NCI-H226 (cell line): ENCODE data around the gene ST7.

Experiments
- DNase-seq: peaks from one replicate; pipeline ENCODE4 v3.0.0-alpha.2; 2015

ST7 gene

DNA sequence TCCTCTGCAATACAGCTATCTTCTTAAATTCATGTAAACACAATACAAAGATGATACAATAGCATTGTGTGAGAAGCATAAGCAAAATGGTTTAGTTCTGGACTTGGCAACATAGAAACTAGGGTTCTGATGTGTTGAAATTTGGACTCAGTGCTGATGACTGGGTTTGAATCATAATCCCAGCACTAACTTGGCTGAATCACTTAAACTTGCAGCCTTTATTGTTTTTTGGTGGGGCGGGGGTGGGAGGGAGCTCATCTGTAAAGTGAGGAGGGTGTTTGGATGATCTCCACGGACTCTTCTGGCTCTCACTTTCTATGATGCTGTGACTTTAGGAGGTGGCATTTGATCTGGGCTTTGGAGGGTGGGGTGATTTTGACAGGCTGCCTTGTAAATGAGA is 211.3 kb downstream of the ST7 start:
- DNase-seq: no peak

DNA sequence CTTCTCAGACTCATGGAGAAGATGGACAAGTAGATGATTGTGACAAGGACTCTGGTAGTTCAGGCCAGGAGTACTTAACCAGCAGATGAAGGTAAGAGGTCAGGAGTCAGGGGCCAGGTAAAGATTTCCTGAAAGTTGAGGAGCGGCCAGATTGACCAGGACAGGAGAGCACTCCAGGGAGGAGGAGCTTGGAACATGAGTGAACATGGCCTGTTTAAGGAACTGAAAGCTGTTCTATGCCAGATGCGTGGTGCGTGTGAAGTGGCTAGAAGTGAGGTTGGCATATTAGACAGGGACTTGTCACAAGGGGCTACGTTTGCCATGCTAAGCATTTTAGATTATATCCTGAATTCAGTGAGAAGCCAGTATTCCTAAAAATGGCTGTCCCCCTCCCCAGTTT is 212.4 kb downstream of the ST7 start:
- no peak for DNase-seq

DNA sequence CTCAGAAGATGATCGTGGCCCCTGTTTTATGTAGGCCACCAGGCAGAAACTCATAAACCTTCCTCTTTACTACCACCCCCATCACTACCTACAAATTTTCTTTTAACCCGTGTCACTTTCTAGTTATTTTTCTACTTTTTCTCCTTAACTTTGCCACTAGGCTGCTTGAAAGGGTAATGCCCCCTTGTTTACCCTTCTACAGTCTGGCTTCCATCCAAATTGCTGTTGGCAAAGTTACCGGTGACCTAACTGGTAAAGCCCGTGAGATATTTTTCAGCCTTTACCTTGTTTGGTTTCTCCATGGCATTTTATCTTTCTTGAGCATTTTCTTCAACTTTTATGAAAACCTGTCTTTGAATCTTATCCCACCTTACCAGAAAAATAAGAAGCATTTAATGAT is 216.6 kb downstream of the ST7 start:
- no peak for DNase-seq

DNA sequence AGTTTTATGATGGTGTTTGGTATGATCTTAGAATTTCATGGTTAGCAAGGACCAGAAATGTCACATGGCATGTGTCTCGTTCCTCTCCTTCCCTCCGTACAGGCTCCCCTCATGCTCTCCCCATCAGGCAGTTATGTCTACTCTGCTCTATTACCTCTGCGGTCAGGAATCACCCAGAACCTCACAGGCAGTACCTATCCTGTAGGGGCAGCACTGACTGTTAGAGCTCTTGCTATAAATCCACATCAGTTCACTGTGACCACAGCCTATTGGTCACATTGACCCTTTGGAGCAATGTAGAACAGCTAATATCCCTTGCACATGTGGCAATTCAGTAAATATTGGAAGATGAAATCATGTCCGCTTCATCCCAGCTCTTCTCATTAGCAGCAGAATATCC is 217.8 kb downstream of the ST7 start:
- DNase-seq: no peak

DNA sequence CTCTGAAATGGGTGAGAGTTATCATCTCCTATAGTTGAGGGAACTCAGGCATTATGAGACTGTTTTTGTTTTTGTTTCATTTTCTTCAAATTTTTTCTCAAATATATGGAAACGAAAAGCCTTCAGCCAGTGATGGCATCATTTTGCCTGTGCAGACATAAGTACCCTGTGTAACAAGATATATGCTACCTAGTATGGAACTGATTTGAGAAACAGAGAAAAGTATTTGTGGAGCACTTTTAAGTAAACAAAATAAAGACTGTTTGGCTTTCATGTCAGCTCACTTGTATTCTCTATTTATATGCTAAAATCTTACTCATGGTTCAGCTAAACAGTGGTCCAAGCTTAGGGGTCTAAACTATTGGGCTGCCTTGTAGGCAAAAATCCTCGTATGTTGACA is 219.0 kb downstream of the ST7 start:
- no peak for DNase-seq

DNA sequence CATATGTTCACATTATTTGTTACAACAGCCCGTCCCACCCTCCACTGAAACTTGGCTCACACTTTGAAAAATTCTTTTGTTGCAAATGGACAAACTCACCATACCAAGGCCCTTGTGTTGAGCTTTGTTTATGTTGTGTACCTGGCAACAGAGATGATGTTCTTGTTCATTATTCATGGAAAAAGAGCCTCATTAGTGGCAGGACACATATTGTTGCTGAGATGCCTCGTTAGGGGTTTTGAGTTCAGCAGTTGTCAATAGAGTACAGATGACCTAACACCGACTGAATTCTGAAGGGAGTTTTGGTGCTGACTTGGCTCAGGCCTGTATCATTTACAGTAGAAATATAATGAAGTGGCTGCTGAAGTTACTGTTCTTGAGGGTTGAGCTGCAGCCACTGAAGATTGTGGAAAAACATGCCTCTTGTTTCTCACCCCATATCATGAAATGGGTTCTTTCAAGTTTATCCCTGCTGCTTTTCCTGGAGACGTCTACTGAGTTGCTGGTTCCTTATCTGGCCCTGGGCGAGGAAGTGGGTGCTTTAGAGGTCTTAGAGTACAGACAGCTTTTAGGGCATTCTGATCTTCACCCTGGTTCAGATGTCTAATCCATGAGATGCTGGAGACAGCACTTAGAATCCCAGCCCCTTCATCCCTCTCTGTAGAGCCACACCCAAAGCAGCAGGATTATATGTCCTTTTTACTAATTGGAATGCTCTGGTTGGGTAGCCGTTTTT is 219.9 kb downstream of the ST7 start:
- DNase-seq: no peak

DNA sequence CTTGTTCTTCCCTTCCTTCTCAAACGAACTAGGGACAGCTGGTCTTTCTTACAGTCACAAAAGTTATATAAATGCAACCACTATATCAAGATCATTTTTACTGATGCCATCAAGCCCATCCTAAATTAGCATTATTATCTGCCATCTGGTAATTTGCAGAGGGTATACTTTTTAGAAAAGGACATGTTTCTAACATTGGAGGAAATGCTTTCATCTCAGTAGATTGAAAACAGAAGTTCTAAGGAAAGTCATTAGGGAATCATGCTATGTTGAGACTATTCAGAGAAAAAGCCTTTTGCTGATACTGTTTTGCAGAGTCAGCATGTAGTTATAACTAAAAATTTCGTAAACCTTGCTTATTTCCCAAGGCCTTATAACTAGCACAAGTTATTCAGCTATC is 222.9 kb downstream of the ST7 start:
- DNase-seq: no peak

DNA sequence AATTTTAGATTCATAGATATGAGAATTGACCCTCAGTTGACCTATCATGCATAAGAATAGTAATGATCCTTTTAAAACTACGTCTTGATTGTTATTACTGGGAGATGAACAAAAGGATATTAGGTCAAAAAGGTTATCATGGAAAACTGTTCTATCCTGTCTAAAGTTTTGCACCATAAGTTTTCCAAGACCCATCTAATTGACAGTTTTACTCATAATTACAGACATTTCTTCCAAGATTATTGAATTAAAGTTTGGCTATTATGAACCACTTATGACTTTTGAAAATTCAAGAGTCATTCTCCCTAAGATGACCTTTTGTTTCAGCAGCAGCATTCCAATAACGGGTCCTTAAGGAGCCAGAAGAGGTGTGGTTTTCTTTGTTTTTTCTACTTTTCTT is 225.3 kb downstream of the ST7 start:
- no peak for DNase-seq

DNA sequence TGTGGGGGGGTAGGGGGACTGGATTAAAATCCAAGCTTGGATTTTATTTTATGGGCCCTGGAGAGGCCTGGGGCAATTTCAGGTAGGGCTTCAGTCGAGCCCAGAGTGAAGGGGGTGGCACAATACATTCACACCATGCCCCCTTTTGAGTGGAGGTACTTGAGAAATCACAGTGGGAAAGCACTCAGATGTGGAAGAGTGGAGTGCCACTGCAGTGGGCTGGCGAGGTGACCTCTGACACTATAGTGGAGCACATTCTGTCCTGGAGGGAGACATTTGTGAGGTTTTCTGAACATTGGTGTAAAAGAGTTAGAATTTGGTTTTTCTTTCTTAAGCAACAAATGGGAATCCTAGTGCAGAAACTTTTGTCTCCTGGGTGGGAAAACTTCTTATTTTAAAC is 226.4 kb downstream of the ST7 start:
- no peak for DNase-seq

DNA sequence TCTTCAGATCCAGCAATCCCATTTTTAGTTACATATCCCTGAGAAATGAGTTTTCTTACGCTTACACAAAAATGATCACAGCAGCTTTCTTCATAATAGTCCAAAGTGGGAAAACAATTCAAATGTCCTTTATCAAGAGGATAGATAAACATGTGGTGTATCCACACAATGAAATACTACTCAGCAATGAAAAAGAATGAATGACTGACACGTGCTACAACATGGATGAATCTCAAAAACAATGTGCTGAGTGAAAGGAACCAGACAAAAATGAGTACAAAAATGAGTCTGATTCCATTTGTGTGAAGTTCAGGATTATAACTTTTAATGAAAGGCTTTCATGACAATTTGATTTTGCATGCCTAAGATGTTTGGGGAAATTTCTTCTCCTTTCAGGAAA is 230.4 kb downstream of the ST7 start:
- no peak for DNase-seq

DNA sequence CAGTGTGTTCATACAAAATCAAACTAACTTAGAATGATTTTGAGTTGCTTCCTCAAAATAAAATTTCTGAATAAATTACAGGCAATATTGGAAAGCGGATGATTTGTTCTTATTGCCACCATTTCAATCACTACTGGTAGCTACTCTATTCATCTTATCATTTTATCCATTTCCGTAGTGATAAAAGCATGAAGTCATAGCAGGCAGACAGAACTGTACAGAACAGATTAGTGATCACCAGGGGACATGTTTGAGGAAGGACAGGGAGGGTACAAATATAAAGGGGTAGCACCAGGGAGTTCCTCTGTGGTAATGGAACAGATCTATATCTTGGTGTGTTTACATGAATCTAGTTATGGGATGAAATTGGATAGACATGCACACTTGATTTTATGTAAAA is 231.1 kb downstream of the ST7 start:
- DNase-seq: no peak

DNA sequence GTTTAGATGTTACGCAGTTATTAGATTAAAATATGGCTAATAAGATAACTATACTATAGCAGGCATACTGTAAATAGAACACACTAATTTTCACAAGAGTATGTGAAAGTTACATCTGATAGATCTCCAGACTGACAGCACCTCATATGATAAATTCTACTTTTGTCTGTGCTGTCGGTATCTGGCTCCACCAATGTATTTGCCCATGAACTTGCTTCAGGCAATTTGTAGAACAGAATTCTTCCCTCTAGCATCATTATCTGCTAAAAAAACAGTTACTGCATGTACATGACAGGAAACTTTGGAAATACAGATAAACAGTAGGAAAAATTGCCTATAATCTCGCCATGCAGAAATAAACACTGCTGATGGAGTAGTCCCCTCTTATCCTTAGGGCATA is 231.8 kb downstream of the ST7 start:
- DNase-seq: peak; percentile 74

DNA sequence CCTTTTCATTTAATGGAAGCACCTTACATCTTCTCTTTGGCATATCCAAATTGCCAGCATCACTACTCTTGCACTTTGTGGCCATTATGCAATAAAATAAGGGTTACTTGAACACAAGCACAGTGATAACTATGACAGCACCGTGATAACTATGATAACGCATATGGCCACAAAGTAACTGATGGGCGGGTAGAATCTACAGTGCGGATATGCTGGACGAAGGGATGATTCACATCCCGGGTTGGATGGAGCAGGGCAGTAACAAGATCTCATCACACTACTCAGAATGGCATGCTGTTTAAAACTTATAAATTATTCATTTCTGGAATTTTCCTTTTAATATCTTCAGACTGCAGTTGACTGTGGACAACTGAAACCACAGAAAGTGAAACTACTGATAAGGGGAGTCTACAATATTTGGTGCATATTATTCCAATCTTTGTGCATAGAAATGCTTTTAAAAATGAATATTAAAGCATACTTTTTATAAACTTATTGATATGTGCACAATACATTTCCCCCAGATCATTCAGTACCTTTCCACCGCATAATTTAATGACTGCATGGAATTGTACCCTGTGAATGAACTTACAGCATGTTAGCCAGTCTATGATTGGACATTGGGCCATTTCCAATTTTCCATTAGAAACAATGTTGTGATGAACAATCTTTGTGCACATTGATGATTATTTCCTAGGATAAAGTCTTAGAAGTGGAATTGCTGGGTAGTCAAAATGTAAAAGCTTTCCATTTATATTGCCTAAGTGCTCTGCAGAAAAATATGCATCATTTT is 233.1 kb downstream of the ST7 start:
- peak; percentile 94 for DNase-seq

DNA sequence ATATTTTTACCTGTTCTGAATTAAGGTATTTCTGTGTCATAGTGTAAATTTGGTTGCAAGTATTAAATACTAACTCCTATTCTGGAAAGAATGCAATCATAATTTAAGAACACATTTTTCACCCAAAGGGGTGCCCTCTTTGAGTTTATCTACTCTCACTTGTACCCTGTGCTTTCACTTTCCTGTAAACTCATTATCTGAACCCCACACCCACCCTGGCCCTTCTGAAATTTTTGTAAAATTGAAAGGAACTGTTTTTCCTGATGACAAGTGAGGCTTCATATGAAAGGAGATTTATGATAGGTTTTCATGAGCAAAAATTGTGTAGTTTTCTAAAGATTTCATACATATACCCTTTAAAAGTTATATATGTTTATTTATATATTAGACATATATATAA is 235.1 kb downstream of the ST7 start:
- DNase-seq: no peak

DNA sequence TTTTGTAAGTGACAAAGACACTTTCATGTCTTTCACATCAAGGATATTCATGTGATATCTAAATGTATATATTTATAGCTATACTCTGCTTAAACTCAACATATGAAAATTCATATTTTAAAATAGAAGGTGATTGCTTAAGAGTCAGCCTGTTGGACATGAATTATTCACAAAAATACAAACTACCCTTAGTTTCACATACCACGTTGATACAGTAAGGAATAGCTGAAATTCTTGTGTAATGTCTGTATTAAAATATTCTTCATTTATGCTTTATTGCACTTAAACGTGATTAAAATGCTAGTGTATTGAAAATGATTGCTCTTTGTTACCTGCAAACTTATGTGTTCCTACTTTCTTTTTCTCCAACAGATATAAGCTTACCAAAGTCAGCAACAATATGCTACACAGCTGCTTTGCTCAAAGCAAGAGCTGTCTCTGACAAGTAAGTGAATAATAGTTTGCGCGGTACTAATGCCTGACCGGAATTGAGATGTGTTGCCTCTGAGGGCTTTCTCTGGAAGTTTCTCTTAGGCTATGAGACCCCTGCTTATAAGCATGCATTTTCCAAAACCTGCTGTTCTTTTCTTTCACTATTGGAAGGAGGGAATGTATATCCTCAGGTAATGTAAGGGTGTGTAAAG is 235.8 kb downstream of the ST7 start:
- DNase-seq: peak; percentile 18

DNA sequence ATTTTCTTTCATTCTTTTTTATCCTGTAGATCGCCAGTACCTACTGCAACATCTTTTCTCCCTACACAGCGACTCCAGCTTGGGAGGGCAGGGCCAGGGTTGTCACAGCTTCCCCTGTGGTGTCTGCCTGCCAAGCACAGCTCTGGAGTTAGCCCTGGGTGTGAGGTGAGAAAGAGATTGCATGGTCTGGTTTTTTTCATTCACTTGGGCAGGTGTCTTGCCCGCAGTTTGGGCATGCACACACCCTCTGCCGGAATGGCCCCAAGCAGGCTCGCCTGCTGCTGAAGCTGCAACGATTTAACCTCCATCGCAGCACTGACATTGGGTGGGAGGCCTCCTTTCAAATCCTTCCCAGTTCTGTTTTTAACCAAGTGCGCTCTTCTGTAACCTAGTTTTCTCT is 236.8 kb downstream of the ST7 start:
- no peak for DNase-seq

DNA sequence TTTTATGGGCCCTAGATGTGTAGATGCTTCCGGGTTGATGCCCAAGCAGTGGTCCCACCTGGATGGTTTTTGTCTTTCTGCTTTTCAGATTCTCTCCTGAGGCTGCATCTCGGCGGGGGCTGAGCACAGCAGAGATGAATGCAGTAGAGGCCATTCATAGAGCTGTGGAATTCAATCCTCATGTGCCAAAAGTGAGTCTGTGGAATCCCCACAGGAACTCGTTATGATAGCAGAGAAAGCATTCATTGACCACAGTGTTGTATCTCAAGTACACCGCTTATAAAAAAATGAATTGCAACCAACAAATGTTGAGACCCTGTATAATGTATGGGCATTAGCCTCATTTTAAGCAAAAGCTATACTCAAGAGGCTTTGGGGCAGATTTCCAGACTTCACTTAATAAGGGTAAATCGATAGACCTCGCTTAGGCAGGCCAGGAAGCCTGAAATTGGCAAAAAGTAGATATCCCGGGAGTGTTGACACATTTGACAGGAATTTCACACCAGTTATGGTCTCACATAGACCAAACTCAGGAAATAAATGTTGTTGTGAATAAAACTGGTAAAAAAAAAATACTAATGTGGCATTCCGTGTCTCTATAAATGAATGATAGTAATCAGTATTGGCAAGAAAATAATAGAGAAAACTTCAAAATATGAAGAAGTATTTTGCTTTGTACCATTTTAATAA is 237.6 kb downstream of the ST7 start:
- no peak for DNase-seq

DNA sequence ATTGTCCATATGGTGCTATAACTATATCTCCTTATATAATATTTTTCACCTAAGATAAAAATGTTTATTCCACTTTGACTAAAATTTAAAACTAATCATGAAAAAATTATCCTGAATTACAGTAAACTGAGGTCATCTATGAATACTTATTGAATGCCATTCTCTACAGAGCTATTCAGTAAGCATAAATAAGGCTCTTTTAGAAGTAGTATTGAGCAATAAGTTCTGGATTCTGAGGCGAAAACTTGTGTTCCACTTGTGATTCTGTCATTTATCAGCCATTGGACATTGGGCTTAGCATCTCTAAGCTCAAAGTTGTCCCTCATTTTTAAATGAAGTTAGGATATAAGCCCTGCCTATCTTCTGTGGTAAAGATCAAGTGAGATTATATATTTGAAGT is 238.8 kb downstream of the ST7 start:
- no peak for DNase-seq

DNA sequence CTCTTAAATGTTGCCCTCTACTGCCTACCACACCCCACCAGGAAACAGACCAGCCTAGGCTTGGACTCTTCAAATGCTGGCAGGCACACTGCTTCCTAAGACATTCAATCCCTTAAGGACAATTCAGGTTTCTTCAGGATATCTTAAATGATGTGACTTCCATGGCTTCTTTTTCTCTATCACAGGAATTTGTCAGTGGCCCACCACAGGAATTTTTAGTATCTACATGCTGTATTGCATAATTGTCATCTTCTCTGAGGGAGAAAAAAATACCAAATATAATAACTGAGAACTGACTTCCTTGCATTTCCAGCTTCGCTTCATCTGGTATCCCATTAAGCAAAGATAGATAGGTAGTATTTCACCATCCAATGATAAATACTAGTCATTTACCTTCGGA is 240.3 kb downstream of the ST7 start:
- DNase-seq: no peak

DNA sequence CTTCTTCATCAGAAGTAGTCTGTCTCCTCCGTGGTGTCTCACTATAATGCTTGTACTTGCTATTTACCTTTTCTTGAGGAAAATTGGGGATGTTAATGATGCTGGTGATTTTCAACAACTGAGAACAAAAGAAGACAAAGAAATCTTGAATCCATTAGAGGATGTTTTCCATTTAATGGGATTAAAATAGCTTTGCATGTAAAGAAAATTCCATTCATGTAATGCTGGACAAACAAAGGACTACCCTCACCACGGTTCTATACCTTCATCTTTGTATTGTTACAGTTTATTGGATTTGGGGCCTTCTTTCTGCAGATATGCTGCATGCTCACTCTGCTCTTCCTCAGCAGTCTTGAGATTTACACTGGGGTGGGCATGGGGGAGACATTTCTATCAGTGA is 241.1 kb downstream of the ST7 start:
- DNase-seq: no peak

DNA sequence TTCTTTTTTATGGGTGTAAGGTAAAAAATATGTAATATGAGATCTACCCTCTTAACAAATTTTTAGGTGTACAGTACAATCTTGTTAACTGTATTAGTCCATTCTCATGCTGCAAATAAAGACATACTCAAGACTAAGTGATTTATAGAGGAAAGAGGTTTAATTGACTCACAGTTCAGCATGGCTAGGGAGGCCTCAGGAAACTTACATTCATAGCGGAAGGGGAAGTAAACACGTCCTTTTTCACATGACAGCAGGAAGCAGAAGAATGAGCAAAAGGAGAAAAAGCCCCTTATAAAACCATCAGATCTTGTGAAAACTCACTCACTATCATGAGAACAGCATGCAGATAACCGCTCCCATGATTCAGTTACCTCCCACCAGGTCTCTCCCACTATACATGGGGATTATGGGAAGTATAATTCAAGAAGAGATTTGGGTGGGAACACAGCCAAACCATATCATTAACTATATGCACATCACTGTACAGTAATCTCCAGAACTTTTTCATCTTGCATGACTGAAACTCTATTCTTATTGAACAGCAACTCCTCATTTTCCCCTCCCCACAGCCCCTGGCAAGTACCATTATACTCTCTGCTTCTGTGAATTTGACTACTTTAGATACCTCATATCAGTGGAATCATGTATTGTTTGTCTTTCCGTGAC is 242.2 kb downstream of the ST7 start:
- peak; percentile 43 for DNase-seq

DNA sequence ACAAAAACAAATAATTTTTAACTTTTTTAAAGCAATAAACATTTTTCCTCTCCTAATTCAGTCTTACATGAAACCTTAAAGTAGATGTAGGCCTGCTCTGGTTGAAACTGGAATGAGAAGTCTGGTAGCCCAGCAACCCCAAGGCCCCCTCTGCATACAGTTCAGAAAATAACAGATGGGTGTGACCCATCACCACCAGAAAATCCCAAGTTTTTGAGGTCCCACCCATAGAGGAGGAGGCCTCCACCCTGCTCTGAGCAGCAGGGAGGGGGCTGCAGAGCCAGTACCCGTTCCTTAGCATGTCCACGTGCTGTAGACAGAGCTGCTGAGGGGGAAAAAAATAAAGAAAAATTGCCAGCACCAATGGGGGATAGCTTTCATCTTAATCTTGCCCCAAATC is 246.8 kb downstream of the ST7 start:
- no peak for DNase-seq
